GM12873 (cell line): ENCODE data around the gene KMT2C.

Source experiments
- CTCF ChIP-seq: IDR thresholded peaks from 2 replicates; pipeline ENCODE4 v1.5.1; 2012; ENCODE audit warnings: low read depth, mild to moderate bottlenecking, moderate library complexity, low read length, control low read depth; ENCODE audit not compliant: insufficient read depth; ENCODE audit errors: missing control alignments

Gene KMT2C

DNA sequence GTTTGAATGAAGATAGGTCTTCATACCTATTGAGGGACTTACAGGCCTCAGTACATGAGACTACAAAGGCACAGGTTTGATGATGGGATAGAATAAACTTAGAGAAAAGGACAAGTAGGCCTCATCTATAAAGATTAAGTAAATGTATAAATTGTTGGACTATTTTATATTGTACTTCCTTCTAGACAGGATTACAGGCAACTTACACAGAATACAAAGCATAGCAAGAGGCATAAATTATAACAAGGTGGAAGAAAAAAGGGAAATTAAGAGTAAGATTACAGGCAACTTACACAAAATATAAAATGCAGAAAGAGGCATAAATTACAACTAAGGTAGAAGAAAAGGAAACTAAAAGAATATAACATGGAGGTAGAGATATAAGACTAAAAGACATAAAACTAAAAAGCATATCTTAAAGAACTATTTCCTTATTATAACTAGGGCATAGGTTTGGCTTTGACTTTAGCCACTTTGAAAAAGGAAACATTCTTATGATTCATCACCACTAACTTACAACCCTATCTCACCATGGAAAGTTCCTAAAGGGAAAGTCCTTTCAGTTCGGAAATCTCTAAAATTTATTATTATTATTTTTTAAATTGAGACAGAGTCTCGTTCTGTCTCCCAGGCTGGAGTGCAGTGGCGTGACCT is 257.3 kb downstream of the KMT2C start:
- TF ChIP-seq CTCF: no peak

GRCh38 chr7:152177681-152178404 is 258.0 kb downstream of the KMT2C start:
- TF ChIP-seq CTCF: no peak

DNA sequence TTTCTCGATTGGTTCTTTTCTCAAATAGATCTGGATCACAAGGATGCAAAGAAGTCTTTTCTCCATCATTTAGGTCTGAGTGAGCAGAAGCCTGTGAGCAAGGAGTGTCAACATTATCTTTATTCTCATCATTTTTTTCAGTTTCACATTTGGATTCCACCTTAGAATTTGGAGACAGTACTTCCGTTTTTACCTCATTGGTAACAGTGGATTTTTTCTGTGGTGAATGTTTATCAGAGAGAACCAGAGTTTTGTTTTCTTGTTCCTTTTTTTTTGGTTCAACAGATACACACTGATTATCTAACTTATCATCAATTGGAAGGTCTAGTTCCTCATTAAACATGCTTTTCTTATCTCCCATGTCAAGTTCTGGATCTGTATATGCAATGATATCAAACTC is 259.0 kb downstream of the KMT2C start:
- no peak for TF ChIP-seq CTCF

DNA sequence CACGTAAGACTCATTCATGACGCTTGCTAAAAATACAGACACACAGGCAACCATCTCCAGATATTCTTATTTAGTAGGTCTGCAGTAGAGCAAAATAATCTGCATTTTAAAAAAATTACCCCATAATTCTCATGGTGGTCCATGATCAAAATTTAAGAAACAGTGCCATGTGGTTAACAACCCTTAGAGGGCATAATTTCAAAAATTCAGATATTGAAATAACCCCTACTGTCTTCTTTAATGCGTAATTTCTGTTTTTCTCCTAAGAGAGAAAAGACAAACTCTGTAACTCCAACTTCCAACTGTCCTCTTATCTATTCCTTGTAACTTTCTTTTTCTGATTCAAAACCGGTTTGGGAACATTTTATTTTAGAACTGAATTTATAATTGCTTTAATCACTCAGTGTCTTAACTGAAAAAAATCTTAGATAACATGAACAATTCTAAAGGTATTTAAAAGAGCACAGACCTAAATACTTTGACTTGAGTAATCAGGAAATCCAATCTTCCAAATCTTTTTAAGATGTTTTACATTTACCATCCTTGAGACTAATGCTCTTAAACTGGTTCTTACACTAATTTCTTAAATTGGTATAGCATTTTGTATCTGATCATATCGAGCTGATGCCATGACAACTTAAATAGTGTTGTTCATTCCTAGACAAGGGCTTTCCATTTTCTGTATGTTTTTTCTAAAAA is 262.3 kb downstream of the KMT2C start:
- no peak for TF ChIP-seq CTCF

DNA sequence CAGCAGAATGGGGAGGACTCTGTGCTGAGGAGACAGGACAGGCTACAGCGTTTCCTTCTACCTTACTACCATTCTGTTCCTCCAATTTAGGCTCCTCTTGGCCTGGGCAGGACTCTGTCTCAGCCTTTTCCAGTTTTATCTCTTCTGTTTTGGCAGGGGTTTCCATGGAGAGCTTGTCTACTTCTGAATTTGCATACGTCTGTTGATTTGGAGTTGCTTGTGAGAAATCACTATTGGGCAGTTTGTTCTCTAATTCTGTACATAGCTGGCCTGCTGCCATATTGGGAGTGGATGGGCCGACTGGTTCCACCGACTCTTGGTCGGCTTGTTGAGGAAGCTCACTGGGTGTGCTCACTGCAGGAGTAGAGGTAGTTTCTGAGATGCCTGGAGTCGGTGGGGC is 273.5 kb downstream of the KMT2C start:
- TF ChIP-seq CTCF: no peak

DNA sequence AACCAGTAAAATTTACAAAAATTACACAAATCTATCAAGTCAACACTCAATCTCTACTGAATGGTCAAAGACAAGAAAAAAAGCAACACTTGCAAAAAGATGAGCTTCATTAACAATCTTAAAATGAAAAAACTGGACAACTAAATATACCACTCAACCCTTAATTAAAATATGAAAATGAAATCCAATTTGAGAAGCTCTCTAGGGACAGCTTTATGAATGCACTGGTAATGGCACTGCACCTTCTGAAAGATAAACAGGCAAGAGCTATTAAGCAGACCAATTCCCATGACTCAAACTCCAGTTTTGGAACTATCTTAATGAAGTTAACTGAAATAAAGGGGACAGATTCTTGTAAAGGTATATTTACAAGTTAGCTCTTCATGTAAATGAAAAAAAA is 274.6 kb downstream of the KMT2C start:
- no peak for TF ChIP-seq CTCF

DNA sequence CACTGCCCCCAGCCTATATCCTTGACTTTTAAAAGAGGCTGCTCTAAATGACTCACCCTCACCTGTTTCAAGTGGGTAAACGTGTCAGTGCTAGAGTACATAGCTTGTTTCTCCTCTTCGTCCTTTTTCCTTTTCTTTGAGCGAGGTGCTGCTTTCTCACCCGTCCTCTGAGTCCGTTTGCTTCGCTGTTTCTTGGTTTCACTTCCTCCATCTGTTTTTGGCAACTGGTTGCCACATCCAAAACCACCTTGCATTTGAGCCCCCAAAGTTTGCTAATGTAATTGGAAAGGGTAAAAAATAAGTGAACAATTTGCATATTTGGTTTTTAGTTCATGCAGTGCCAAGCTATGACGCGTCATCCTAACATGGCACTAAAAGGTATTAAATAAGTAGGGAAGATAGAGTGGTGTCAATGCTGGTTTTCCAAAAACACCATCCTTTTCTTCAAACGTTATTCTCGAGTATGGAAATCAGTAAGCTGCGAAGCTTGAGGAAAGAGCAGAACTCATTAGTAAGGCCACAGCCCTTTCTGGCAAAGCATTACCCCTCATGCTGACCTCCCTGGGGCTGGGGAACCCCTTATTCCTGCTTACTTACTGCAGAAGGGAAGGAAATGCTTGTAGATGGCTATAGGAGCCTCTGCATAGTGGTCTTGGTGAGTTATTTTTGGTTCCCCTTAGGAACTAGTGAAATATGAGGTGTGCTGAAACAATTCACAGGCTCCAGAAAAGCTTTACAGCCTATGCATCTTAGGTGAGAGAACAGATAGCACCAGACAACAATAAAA is 276.8 kb downstream of the KMT2C start:
- TF ChIP-seq CTCF: no peak
